Right lobe of liver (tissue), 6 donors: Measurements from ENCODE around the gene STAMBPL1. TPM values are rescaled to one million over a fixed set of nuclear protein-coding genes. Genes with fewer than 3 reads are reported as not detected.
"Not testable (repeated sequence)": the region's sequence is repeated elsewhere in the genome, so short reads cannot be mapped to it uniquely, and the experiment has no call there.

ENCODE experiments used
- ATAC-seq, 4 donors: fragments of 200-7000 bp; cut with Tn5 transposase; one replicate each; pipeline ENCODE4 v1.9.1; 2020; ENCODE audit warnings: mild to moderate bottlenecking in 4 of 4, moderate library complexity in 4 of 4
- DNase-seq, 3 donors: peaks; one replicate each; pipeline ENCODE4 v3.0.0-alpha.2; 2020
- H3K27ac ChIP-seq, 3 donors: fragments of 200-600 bp; one replicate each; pipeline ENCODE4 v1.8.0; 2022
- H3K27me3 ChIP-seq, 2 donors: fragments of 200-600 bp; one replicate each; pipeline ENCODE4 v1.8.0; 2022
- H3K36me3 ChIP-seq, 4 donors: fragments of 200-600 bp; sonication (generic) in 1 of 4; one replicate each; pipeline versions ENCODE4 v1.5.1 to v1.8.0; 2017 to 2022; ENCODE audit warnings: control low read depth in 1 of 4
- H3K4me1 ChIP-seq, 4 donors: fragments of 200-600 bp; sonication (generic) in 1 of 4; one replicate each; pipeline versions ENCODE4 v1.5.1 to v1.8.0; 2017 to 2022; ENCODE audit warnings: control low read depth in 1 of 4
- H3K4me3 ChIP-seq, 3 donors: fragments of 200-600 bp; one replicate each; pipeline ENCODE4 v1.8.0; 2022
- H3K9me3 ChIP-seq, 4 donors: fragments of 200-600 bp; sonication (generic) in 1 of 4; one replicate each; pipeline versions ENCODE4 v1.5.1 to v1.8.0; 2017 to 2022; ENCODE audit warnings: control low read depth in 1 of 4
- POLR2A ChIP-seq: fragments of 450-650 bp; IDR thresholded peaks from one replicate; pipeline ENCODE4 v1.6.1; 2017; ENCODE audit warnings: antibody characterized with exemption, mild to moderate bottlenecking
- WGBS: methylation state at CpG from one replicate; pipeline ENCODE4 v1.1.6; 2018; ENCODE audit warnings: low coverage, low lambda C conversion rate; ENCODE audit not compliant: insufficient coverage; ENCODE audit errors: missing lambda C conversion rate; 5-methylcytosine and 5-hydroxymethylcytosine counted together
- intact Hi-C, 2 donors: fragments of 100-400 bp; cut with DNase I; formaldehyde crosslinking; loops; one replicate each; pipeline versions ENCODE4 v1.11.2 to v1.14.1; 2022
- total RNA-seq, 6 experiments: library from RNA; depleted of rRNA in 2 of 6; stranded (reverse); fragments of >200 nt in 2 of 6; fragmentation: NEBNext Ultra II Directional in 3 of 6; extraction: Animal tissue kit (Norgen Biotek cat#: 25700) in 3 of 6; gene quantifications; one replicate each; pipeline versions ENCODE4 v1.1.0 to v1.2.4, GENCODE V29; 2016 to 2023
- TF ChIP-seq, protein P1 (sequence below), 4 donors: fragments of 200-600 bp in 3 of 4; fragments of 450-650 bp in 1 of 4; IDR thresholded peaks; one replicate each; pipeline versions ENCODE4 v1.5.1 to v1.8.0; 2016 to 2022; ENCODE audit warnings: antibody characterized with exemption in 4 of 4, mild to moderate bottlenecking in 2 of 4
- donor health status: DM: no; HTN: yes; CAD: no.
- donor health status: DM: no; HTN: no; CAD: no.
- donor health status: DM: no; HTN: no; CAD: no.
- donor health status: DM: no; HTN: yes; CAD: no.
- donor health status: DM: no; HTN: yes; CAD: no.

Gene STAMBPL1
- total RNA-seq, 6 experiments from 2014 or later: 0.66 to 8.0 (median 4.2) TPM

DNA sequence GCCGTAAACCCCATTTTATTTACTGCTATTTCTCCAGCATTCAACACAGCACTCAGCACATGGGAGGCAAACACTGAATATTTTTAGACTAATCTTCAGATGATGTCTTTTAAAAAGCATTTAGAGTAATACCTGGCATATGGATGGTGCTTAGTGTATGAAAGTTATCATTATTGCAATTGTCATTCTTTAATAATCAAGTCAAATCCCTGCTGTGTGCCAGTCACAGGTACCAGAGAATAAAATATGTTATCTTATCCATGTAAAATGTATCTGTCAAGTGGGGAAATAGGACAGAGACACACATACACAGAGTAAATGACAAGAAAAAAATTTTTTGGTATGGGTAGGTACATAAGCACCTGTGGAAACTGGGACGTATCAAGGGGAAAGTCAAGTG lies 46.9 kb upstream of the STAMBPL1 start:
- intact Hi-C loops: loop anchor here in 1 of 2 donors (10.0 kb wide), 1 partner anchor 102 kb away; no protein-coding TSS in a partner anchor
- Histone ChIP-seq H3K36me3 (no peaks in the 10 kb centered on the region), H3K27ac (no peak overlapping the region), H3K4me3 (no peak overlapping the region), H3K4me1 (peaks cover 0 to 11% (median 0%) of the 10 kb centered on the region in 4 donors), H3K9me3 (no peaks in the 10 kb centered on the region), H3K27me3 (no peaks in the 10 kb centered on the region)
- 89% methylated on average over 2 of the region's 2 CpGs for WGBS
- no peak for ATAC-seq
- DNase-seq: no peak
- TF ChIP-seq POLR2A: no peak
- TF ChIP-seq, protein P1, sequence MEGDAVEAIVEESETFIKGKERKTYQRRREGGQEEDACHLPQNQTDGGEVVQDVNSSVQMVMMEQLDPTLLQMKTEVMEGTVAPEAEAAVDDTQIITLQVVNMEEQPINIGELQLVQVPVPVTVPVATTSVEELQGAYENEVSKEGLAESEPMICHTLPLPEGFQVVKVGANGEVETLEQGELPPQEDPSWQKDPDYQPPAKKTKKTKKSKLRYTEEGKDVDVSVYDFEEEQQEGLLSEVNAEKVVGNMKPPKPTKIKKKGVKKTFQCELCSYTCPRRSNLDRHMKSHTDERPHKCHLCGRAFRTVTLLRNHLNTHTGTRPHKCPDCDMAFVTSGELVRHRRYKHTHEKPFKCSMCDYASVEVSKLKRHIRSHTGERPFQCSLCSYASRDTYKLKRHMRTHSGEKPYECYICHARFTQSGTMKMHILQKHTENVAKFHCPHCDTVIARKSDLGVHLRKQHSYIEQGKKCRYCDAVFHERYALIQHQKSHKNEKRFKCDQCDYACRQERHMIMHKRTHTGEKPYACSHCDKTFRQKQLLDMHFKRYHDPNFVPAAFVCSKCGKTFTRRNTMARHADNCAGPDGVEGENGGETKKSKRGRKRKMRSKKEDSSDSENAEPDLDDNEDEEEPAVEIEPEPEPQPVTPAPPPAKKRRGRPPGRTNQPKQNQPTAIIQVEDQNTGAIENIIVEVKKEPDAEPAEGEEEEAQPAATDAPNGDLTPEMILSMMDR (IDR thresholded peaks at IDR 0.05): no peak

DNA sequence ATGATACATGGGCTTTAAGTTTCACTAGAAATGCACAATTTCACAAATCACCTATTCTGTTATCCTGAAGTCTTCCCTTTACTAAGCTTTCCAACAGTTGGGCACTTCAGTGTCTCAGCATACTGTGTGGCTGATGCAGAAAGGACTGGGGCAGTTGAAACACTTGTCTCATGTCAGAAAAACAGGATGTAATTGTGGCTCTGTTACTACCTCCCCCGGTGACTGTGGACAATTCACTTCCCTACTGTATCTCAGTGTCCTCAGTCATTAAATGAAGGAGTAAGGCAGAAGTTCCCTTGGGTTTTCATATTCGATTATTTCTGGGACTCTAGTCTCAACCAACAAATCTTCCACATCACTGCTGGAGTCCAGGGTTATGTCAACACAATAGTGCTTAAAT lies 46.3 kb upstream of the STAMBPL1 start:
- intact Hi-C loops: loop anchor here in 1 of 2 donors (10.0 kb wide), 1 partner anchor 101 kb away; no protein-coding TSS in a partner anchor
- H3K27ac ChIP-seq: no peak overlapping the region
- TF ChIP-seq POLR2A: no peak
- TF ChIP-seq, protein P1 (IDR thresholded peaks at IDR 0.05): no peak
- 39% methylated on average over 2 of the region's 2 CpGs for WGBS
- H3K36me3 ChIP-seq: no peaks in the 10 kb centered on the region
- H3K4me3 ChIP-seq: no peak overlapping the region
- peaks cover 0 to 6% (median 0%) of the 10 kb centered on the region in 4 donors for H3K4me1 ChIP-seq
- H3K27me3 ChIP-seq: no peaks in the 10 kb centered on the region
- no peaks in the 10 kb centered on the region for H3K9me3 ChIP-seq
- ATAC-seq (peak in 3 of 4 donors; percentile 24 to 41 (median 31)), DNase-seq (no peak)

GRCh38 chr10:88835096-88835909 lies 44.7 kb upstream of the STAMBPL1 start:
- peaks cover 0 to 13% (median 0%) of the 10 kb centered on the region in 4 donors for H3K4me1 ChIP-seq
- no peaks in the 10 kb centered on the region for H3K36me3 ChIP-seq
- DNase-seq: peak; percentile 75 to 86 (median 86)
- ATAC-seq: peak; percentile 91 to 95 (median 92)
- no peak overlapping the region for H3K4me3 ChIP-seq
- no peaks in the 10 kb centered on the region for H3K9me3 ChIP-seq
- WGBS: 8% methylated on average over 10 of the region's 10 CpGs
- no peak overlapping the region for H3K27ac ChIP-seq
- intact Hi-C loops: loop anchor here in 1 of 2 donors (10.0 kb wide), 1 partner anchor 99 kb away; no protein-coding TSS in a partner anchor
- TF ChIP-seq, protein P1 (IDR thresholded peaks at IDR 0.05): peak; percentile 90 to 97 (median 94)
- no peak for TF ChIP-seq POLR2A
- H3K27me3 ChIP-seq: no peaks in the 10 kb centered on the region

DNA sequence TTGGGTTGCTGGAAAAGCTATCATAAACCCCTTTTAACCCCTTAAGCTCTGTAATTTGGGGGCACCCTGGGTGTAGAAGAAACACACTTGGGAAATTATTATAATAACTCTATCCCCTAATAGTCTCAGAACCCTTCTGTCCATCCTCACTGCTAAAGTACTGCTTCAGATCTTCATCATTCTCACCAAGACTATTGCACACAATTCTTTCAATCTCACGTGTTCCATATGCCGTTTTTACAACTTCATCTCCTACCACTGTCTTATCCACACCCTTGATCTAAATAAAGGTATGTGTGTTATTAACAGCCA lies 44.2 kb upstream of the STAMBPL1 start:
- Histone ChIP-seq H3K9me3 (no peaks in the 10 kb centered on the region), H3K4me1 (peaks cover 0 to 13% (median 3%) of the 10 kb centered on the region in 4 donors), H3K4me3 (no peak overlapping the region), H3K27ac (no peak overlapping the region), H3K27me3 (no peaks in the 10 kb centered on the region), H3K36me3 (no peaks in the 10 kb centered on the region)
- no peak for ATAC-seq
- no peak for DNase-seq
- WGBS: 3% methylated on average over 2 of the region's 2 CpGs
- TF ChIP-seq POLR2A: no peak
- TF ChIP-seq, protein P1 (IDR thresholded peaks at IDR 0.05): no peak
- intact Hi-C loops: loop anchor here in 1 of 2 donors (10.0 kb wide), 1 partner anchor 99 kb away; no protein-coding TSS in a partner anchor

- not testable (repeated sequence) for H3K27me3 ChIP-seq, H3K4me3 ChIP-seq, H3K36me3 ChIP-seq, H3K9me3 ChIP-seq, DNase-seq, H3K27ac ChIP-seq, ATAC-seq
- peaks cover 0 to 23% (median 7%) of the 10 kb centered on the region in 4 donors for H3K4me1 ChIP-seq
- intact Hi-C loops: loop anchor here in 1 of 2 donors (10.0 kb wide), 1 partner anchor 97 kb away; no protein-coding TSS in a partner anchor
These were observed 42.4 kb upstream of the STAMBPL1 start for GRCh38 chr10:88837632-88838031.
